ENCODE results near the gene ARHGAP6. TPM values are rescaled to one million over a fixed set of nuclear protein-coding genes. Genes with fewer than 3 reads are reported as not detected.

The ARHGAP6 gene
- total RNA-seq, 1 experiment from 2014 or later, result 0.50 TPM

DNA sequence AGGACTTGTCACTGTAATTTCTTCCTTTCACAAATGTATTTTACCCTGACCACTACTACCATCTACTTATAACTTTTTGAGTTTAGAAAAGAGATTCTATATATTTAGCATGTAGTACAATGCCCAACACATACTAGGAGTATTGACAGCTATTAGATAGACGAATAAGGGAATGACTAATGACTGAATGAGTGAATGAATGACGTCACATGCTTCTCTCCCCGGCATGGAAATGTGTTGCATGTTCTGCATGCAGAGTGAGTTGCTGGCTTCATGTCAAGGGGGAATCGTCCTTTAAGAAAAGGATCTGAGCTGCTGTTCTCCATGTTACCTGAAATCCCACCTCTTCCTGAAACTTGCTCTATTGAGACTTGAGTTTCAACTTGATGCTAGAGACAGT is 459.9 kb downstream of the ARHGAP6 start:
- DNase-seq, result no peak
- Mint-ChIP-seq H3K36me3 (ENCODE audit: insufficient read depth, unreplicated experiment) (no peaks in the 10 kb centered on the region), H3K4me3 (ENCODE audit: unreplicated experiment) (no peak overlapping the region), H3K4me1 (ENCODE audit: low read depth, unreplicated experiment) (peaks cover 11% of the 10 kb centered on the region), H3K9me3 (ENCODE audit: unreplicated experiment) (peaks cover 10% of the 10 kb centered on the region), H3K27ac (ENCODE audit: unreplicated experiment) (no peak overlapping the region), H3K27me3 (ENCODE audit: insufficient read depth, unreplicated experiment) (no peaks in the 10 kb centered on the region)
- TF ChIP-seq, protein P1, sequence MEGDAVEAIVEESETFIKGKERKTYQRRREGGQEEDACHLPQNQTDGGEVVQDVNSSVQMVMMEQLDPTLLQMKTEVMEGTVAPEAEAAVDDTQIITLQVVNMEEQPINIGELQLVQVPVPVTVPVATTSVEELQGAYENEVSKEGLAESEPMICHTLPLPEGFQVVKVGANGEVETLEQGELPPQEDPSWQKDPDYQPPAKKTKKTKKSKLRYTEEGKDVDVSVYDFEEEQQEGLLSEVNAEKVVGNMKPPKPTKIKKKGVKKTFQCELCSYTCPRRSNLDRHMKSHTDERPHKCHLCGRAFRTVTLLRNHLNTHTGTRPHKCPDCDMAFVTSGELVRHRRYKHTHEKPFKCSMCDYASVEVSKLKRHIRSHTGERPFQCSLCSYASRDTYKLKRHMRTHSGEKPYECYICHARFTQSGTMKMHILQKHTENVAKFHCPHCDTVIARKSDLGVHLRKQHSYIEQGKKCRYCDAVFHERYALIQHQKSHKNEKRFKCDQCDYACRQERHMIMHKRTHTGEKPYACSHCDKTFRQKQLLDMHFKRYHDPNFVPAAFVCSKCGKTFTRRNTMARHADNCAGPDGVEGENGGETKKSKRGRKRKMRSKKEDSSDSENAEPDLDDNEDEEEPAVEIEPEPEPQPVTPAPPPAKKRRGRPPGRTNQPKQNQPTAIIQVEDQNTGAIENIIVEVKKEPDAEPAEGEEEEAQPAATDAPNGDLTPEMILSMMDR (IDR thresholded peaks at IDR 0.05; ENCODE audit: insufficient read depth in 1 of 2, low read depth in 1 of 2, low read length in 1 of 2, severe bottlenecking in 1 of 2, unreplicated experiment in 1 of 2), result no peak
- POLR2A ChIA-PET, result no interaction called here
- intact Hi-C loops (cut with micrococcal nuclease; ENCODE audit: unreplicated experiment), result no loop called here
- CTCF ChIA-PET, result no interaction called here
- H3K9me3 ChIP-seq, result no peaks in the 10 kb centered on the region
- H3K4me3 ChIP-seq (ENCODE audit: low read depth, low read length), result no peak overlapping the region
- peaks cover 12% of the 10 kb centered on the region for H3K4me1 ChIP-seq
- H3K27me3 ChIP-seq (replicated peaks; ENCODE audit: control insufficient read depth, insufficient read depth, low read length), result no peaks in the 10 kb centered on the region
- H3K36me3 ChIP-seq (ENCODE audit: control insufficient read depth, insufficient read depth, low read length), result no peaks in the 10 kb centered on the region
- no TSS peak for BruUV-seq (replicated peaks)

DNA sequence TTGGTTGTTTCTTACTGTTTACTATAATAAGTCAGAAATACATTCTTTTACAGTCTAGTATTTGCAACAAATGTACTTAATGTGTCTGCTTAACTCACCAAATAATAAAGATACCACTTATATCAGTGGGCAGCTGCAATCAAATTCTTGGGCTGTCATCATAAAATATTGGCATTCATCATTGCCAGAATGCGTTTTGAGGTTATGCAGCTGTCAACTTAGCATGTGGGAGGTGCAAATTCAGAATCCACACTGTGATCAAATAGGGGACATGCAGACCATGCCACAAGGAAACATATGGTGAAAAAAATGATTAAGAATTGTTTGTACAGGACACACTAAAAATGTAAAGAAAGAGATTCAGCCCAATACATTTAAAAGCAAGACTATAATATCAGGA is 468.0 kb downstream of the ARHGAP6 start:
- Histone ChIP-seq H3K4me3 (ENCODE audit: low read depth, low read length) (no peak overlapping the region), H3K9me3 (no peaks in the 10 kb centered on the region), H3K36me3 (ENCODE audit: control insufficient read depth, insufficient read depth, low read length) (no peaks in the 10 kb centered on the region), H3K4me1 (no peaks in the 10 kb centered on the region), H3K27me3 (replicated peaks; ENCODE audit: control insufficient read depth, insufficient read depth, low read length) (no peaks in the 10 kb centered on the region)
- Mint-ChIP-seq H3K27me3 (ENCODE audit: insufficient read depth, unreplicated experiment) (no peaks in the 10 kb centered on the region), H3K4me1 (ENCODE audit: low read depth, unreplicated experiment) (no peaks in the 10 kb centered on the region), H3K27ac (ENCODE audit: unreplicated experiment) (no peak overlapping the region), H3K4me3 (ENCODE audit: unreplicated experiment) (no peak overlapping the region), H3K9me3 (ENCODE audit: unreplicated experiment) (no peaks in the 10 kb centered on the region), H3K36me3 (ENCODE audit: insufficient read depth, unreplicated experiment) (no peaks in the 10 kb centered on the region)
- TF ChIP-seq, protein P1 (IDR thresholded peaks at IDR 0.05; ENCODE audit: insufficient read depth in 1 of 2, low read depth in 1 of 2, low read length in 1 of 2, severe bottlenecking in 1 of 2, unreplicated experiment in 1 of 2), result no peak
- no TSS peak for BruUV-seq (replicated peaks)
- DNase-seq, result no peak
- ChIA-PET CTCF (no interaction called here), POLR2A (no interaction called here)
- intact Hi-C loops (cut with micrococcal nuclease; ENCODE audit: unreplicated experiment), result no loop called here

DNA sequence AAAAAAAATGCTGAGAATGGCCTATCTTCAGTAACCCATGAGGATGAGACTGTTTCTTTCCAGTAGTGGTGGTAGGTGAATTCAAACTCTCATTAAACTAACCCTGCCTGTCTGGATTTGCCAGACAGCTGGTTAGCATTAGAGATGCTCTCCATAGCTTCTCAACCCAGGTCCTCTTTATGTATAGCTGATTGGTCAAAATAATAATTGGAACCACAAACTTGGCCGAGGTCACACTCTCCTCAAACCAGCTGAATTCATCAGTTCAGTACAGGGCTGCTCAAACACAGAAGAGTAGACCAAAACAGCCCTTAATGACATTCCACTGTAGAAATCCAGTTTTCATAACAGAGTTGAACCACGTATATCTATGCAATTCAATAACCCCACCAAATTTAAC is 469.2 kb downstream of the ARHGAP6 start:
- Histone ChIP-seq H3K27me3 (replicated peaks; ENCODE audit: control insufficient read depth, insufficient read depth, low read length) (no peaks in the 10 kb centered on the region), H3K4me3 (ENCODE audit: low read depth, low read length) (no peak overlapping the region), H3K36me3 (ENCODE audit: control insufficient read depth, insufficient read depth, low read length) (no peaks in the 10 kb centered on the region), H3K9me3 (no peaks in the 10 kb centered on the region), H3K4me1 (no peaks in the 10 kb centered on the region)
- no TSS peak for BruUV-seq (replicated peaks)
- Mint-ChIP-seq H3K27me3 (ENCODE audit: insufficient read depth, unreplicated experiment) (no peaks in the 10 kb centered on the region), H3K36me3 (ENCODE audit: insufficient read depth, unreplicated experiment) (no peaks in the 10 kb centered on the region), H3K27ac (ENCODE audit: unreplicated experiment) (no peak overlapping the region), H3K4me1 (ENCODE audit: low read depth, unreplicated experiment) (no peaks in the 10 kb centered on the region), H3K9me3 (ENCODE audit: unreplicated experiment) (no peaks in the 10 kb centered on the region), H3K4me3 (ENCODE audit: unreplicated experiment) (no peak overlapping the region)
- CTCF ChIA-PET, result no interaction called here
- POLR2A ChIA-PET, result no interaction called here
- TF ChIP-seq, protein P1 (IDR thresholded peaks at IDR 0.05; ENCODE audit: insufficient read depth in 1 of 2, low read depth in 1 of 2, low read length in 1 of 2, severe bottlenecking in 1 of 2, unreplicated experiment in 1 of 2), result no peak
- intact Hi-C loops (cut with micrococcal nuclease; ENCODE audit: unreplicated experiment), result no loop called here
- DNase-seq, result no peak
